ENCODE results near the gene PLA2R1. TPM values are rescaled to one million over a fixed set of nuclear protein-coding genes. Genes with fewer than 3 reads are reported as not detected.

PLA2R1 gene
- polyA plus RNA-seq, 1 donor from 2014 or later: 0.69 TPM

DNA sequence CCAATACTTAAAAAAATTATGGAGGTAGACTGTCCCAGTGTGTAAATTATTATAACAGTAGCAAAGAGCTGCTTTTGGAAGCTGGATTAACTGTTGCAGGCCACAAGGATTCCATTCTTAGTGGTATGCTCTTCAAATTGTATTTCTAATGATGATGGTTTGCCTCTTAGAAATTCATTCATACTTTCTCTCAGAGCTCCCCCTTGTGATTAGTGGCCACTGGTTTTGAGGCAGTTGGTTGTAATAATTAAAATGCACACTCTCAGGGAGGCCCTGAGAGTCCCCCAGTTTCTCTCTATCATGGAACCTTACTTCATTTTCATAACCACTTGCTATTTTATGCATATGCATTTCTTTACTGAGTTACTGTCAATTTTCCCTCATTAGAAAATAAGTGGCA lies 122.5 kb downstream of the PLA2R1 start:
- no peak overlapping the region for H3K9ac ChIP-seq (ENCODE audit: low read length)
- no peaks in the 10 kb centered on the region for H3K9me3 ChIP-seq (ENCODE audit: low read length)

DNA sequence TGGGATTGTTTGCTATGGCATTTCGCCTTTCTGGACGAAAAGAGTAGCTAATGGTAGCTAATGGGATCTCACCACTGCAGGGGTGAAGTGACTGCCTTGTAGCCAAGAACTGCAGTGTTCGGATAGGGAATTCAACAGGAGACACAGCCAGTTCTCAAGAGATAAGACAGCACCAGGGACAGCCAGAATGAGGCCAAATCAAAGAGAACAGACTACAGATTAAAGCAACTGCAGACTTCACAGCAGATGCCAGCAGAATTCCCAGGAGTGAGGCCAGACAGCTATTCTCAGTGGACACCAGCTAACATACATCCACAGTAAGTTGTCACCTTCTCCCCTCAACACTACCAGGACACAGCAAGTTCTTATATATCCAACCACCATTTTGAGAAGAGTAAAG lies 124.0 kb downstream of the PLA2R1 start:
- no peak overlapping the region for H2AFZ ChIP-seq (ENCODE audit: low read depth, low read length)
- H3K4me2 ChIP-seq (ENCODE audit: low read length): no peak overlapping the region
- H3K27me3 ChIP-seq (ENCODE audit: insufficient read depth, low read depth, low read length): no peaks in the 10 kb centered on the region
- H3K79me2 ChIP-seq (replicated peaks; ENCODE audit: insufficient read depth, low read length): no peaks in the 10 kb centered on the region
- H3K4me3 ChIP-seq (ENCODE audit: low read length): no peak overlapping the region
- no peaks in the 10 kb centered on the region for H4K20me1 ChIP-seq (ENCODE audit: insufficient read depth)
- H3K27ac ChIP-seq (ENCODE audit: low read length): no peak overlapping the region
- no peak overlapping the region for H3K9ac ChIP-seq (ENCODE audit: low read length)
- no peaks in the 10 kb centered on the region for H3K36me3 ChIP-seq (ENCODE audit: insufficient read depth, low read length)
- H3F3A ChIP-seq (ENCODE audit: insufficient read depth, low read length, poor library complexity, severe bottlenecking): no peaks in the 10 kb centered on the region
- no peaks in the 10 kb centered on the region for H3K9me2 ChIP-seq (ENCODE audit: insufficient read depth, low read length)
- H3K9me3 ChIP-seq (ENCODE audit: low read length): no peaks in the 10 kb centered on the region
- no peak for TF ChIP-seq MXI1 (conservative IDR thresholded peaks at IDR 0.05; ENCODE audit: poor library complexity, severe bottlenecking)
- TF ChIP-seq EZH2 (IDR thresholded peaks at IDR 0.05; ENCODE audit: borderline replicate concordance, insufficient read depth, low read length, poor library complexity, severe bottlenecking): no peak
- no peak for TF ChIP-seq REST (IDR thresholded peaks at IDR 0.05; ENCODE audit: borderline replicate concordance)
- no peak for TF ChIP-seq EP300 (conservative IDR thresholded peaks at IDR 0.05; ENCODE audit: poor library complexity, severe bottlenecking)
- TF ChIP-seq TAF1 (IDR thresholded peaks at IDR 0.05; ENCODE audit: low read depth): no peak
- no peak for TF ChIP-seq POLR2AphosphoS5 (IDR thresholded peaks at IDR 0.05)
- TF ChIP-seq, protein P1, sequence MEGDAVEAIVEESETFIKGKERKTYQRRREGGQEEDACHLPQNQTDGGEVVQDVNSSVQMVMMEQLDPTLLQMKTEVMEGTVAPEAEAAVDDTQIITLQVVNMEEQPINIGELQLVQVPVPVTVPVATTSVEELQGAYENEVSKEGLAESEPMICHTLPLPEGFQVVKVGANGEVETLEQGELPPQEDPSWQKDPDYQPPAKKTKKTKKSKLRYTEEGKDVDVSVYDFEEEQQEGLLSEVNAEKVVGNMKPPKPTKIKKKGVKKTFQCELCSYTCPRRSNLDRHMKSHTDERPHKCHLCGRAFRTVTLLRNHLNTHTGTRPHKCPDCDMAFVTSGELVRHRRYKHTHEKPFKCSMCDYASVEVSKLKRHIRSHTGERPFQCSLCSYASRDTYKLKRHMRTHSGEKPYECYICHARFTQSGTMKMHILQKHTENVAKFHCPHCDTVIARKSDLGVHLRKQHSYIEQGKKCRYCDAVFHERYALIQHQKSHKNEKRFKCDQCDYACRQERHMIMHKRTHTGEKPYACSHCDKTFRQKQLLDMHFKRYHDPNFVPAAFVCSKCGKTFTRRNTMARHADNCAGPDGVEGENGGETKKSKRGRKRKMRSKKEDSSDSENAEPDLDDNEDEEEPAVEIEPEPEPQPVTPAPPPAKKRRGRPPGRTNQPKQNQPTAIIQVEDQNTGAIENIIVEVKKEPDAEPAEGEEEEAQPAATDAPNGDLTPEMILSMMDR (IDR thresholded peaks at IDR 0.05; ENCODE audit: poor library complexity, severe bottlenecking): no peak
- no peak for TF ChIP-seq SMC3 (conservative IDR thresholded peaks at IDR 0.05; ENCODE audit: poor library complexity)

More for the DNA sequence above, 122.5 kb downstream of the PLA2R1 start:
- H3K36me3 ChIP-seq (ENCODE audit: insufficient read depth, low read length): no peaks in the 10 kb centered on the region
- no peak overlapping the region for H3K4me3 ChIP-seq (ENCODE audit: low read length)
- no peaks in the 10 kb centered on the region for H3K27me3 ChIP-seq (ENCODE audit: insufficient read depth, low read depth, low read length)
- H3K9me2 ChIP-seq (ENCODE audit: insufficient read depth, low read length): no peaks in the 10 kb centered on the region
- H2AFZ ChIP-seq (ENCODE audit: low read depth, low read length): no peak overlapping the region
- H3F3A ChIP-seq (ENCODE audit: insufficient read depth, low read length, poor library complexity, severe bottlenecking): no peaks in the 10 kb centered on the region
- H3K27ac ChIP-seq (ENCODE audit: low read length): no peak overlapping the region
- no peaks in the 10 kb centered on the region for H4K20me1 ChIP-seq (ENCODE audit: insufficient read depth)
- TF ChIP-seq EZH2 (IDR thresholded peaks at IDR 0.05; ENCODE audit: borderline replicate concordance, insufficient read depth, low read length, poor library complexity, severe bottlenecking): no peak
- no peak for TF ChIP-seq POLR2AphosphoS5 (IDR thresholded peaks at IDR 0.05)
- TF ChIP-seq RAD21 (conservative IDR thresholded peaks at IDR 0.05): peak; percentile 19
- H3K4me2 ChIP-seq (ENCODE audit: low read length): no peak overlapping the region
- no peaks in the 10 kb centered on the region for H3K79me2 ChIP-seq (replicated peaks; ENCODE audit: insufficient read depth, low read length)

DNA sequence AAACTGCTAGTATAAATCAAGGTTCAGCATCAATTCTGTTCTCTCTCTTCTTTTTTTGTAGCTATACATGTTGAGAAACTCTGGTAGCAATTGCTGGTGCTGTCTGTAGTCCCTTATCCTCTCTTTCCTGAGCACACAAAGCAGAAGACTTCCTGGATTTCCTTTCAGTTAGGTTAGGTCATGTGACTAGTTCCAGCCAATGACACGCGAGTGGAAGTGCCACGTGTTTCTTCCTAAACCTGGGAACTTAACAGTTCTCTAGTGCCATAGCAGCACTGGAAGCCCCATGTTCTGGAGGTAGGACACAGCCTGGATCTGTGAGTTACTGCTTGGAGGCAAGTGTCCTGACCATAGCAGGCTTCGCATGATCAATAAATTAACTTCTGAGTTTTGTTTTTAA lies 125.9 kb downstream of the PLA2R1 start:
- H3K4me3 ChIP-seq (ENCODE audit: low read length): no peak overlapping the region
- H3K4me2 ChIP-seq (ENCODE audit: low read length): no peak overlapping the region
- H2AFZ ChIP-seq (ENCODE audit: low read depth, low read length): no peak overlapping the region
- no peak overlapping the region for H3K9ac ChIP-seq (ENCODE audit: low read length)
- TF ChIP-seq POLR2AphosphoS5 (IDR thresholded peaks at IDR 0.05): no peak
- TF ChIP-seq REST (IDR thresholded peaks at IDR 0.05; ENCODE audit: borderline replicate concordance): no peak
- no peak for TF ChIP-seq EZH2 (IDR thresholded peaks at IDR 0.05; ENCODE audit: borderline replicate concordance, insufficient read depth, low read length, poor library complexity, severe bottlenecking)
- TF ChIP-seq, protein P1 (IDR thresholded peaks at IDR 0.05; ENCODE audit: poor library complexity, severe bottlenecking): no peak
- no peak for TF ChIP-seq SMC3 (conservative IDR thresholded peaks at IDR 0.05; ENCODE audit: poor library complexity)
- TF ChIP-seq MXI1 (conservative IDR thresholded peaks at IDR 0.05; ENCODE audit: poor library complexity, severe bottlenecking): no peak
- no peak for TF ChIP-seq EP300 (conservative IDR thresholded peaks at IDR 0.05; ENCODE audit: poor library complexity, severe bottlenecking)
- no peak for TF ChIP-seq RAD21 (conservative IDR thresholded peaks at IDR 0.05)
- no peak for TF ChIP-seq TAF1 (IDR thresholded peaks at IDR 0.05; ENCODE audit: low read depth)
- H3K79me2 ChIP-seq (replicated peaks; ENCODE audit: insufficient read depth, low read length): no peaks in the 10 kb centered on the region
- H3K9me2 ChIP-seq (ENCODE audit: insufficient read depth, low read length): no peaks in the 10 kb centered on the region
- no peaks in the 10 kb centered on the region for H3F3A ChIP-seq (ENCODE audit: insufficient read depth, low read length, poor library complexity, severe bottlenecking)
- no peaks in the 10 kb centered on the region for H3K27me3 ChIP-seq (ENCODE audit: insufficient read depth, low read depth, low read length)
- no peak overlapping the region for H3K27ac ChIP-seq (ENCODE audit: low read length)
- no peaks in the 10 kb centered on the region for H4K20me1 ChIP-seq (ENCODE audit: insufficient read depth)
- H3K9me3 ChIP-seq (ENCODE audit: low read length): no peaks in the 10 kb centered on the region
- H3K36me3 ChIP-seq (ENCODE audit: insufficient read depth, low read length): no peaks in the 10 kb centered on the region

Data from neural cell (in vitro differentiated cells).